Adrenal gland (tissue), 12 donors: ENCODE measurements around the gene PHACTR2. TPM values are rescaled to one million over a fixed set of nuclear protein-coding genes. Genes with fewer than 3 reads are reported as not detected.

Source experiments
- DNase-seq, 7 donors: peaks; one replicate each; pipeline ENCODE4 v3.0.0-alpha.2; 2019 to 2020
- H3K27ac ChIP-seq, 5 donors: fragments of 200-600 bp; sonication (generic) in 4 of 5; 1 replicate in 3 of 5; 2 replicates in 2 of 5; pipeline versions ENCODE4 v1.5.1 to v1.8.0; 2016 to 2020; ENCODE audit warnings: mild to moderate bottlenecking in 1 of 5
- H3K27me3 ChIP-seq: fragments of 200-600 bp; 2 replicates; pipeline ENCODE4 v1.8.0; 2021
- H3K36me3 ChIP-seq, 2 donors: fragments of 200-600 bp; replicated peaks in 1 of 2; 1 replicate in 1 of 2; 2 replicates in 1 of 2; pipeline versions ENCODE4 v1.5.1 to v1.8.0; 2018 to 2022
- H3K4me1 ChIP-seq, 2 donors: fragments of 200-600 bp; replicated peaks in 1 of 2; 1 replicate in 1 of 2; 2 replicates in 1 of 2; pipeline versions ENCODE4 v1.5.1 to v1.8.0; 2018 to 2021
- H3K4me3 ChIP-seq, 4 donors: fragments of 200-600 bp; sonication (generic) in 3 of 4; one replicate each; pipeline ENCODE4 v1.5.1; 2016 to 2018
- H3K9me3 ChIP-seq, 3 donors: fragments of 200-600 bp; sonication (generic) in 1 of 3; replicated peaks in 1 of 3; 1 replicate in 2 of 3; 2 replicates in 1 of 3; pipeline versions ENCODE4 v1.5.1 to v1.8.0; 2016 to 2021
- POLR2A ChIP-seq, 2 donors: fragments of 450-650 bp; IDR thresholded peaks; one replicate each; pipeline ENCODE4 v1.6.1; 2017; ENCODE audit warnings: antibody characterized with exemption in 2 of 2, mild to moderate bottlenecking in 2 of 2, moderate library complexity in 1 of 2
- WGBS, 4 donors: extraction: QIAGEN DNeasy Blood & Tissue Kit in 2 of 4; methylation state at CpG; one replicate each; pipeline versions ENCODE4 v1.1.5 to v1.1.7; 2013 to 2017; 5-methylcytosine and 5-hydroxymethylcytosine counted together
- intact Hi-C, 2 donors: fragments of 100-400 bp; cut with DNase I; formaldehyde crosslinking; loops; one replicate each; pipeline versions ENCODE4 v1.14.1 to v1.15.0; 2022 to 2023
- polyA plus RNA-seq, 3 donors: library from polyadenylated mRNA; stranded (reverse); fragments of 200-250 nt in 2 of 3; fragments of 350-450 nt in 1 of 3; fragmentation: Illumina TruSeq in 1 of 3; extraction: RNeasy Lipid Tissue Mini Kit (QIAGEN cat#74804) in 1 of 3; gene quantifications; one replicate each; pipeline ENCODE4 v1.2.3, GENCODE V29; 2013 to 2014
- total RNA-seq, 9 donors: library from RNA; depleted of rRNA in 4 of 9; stranded (reverse); fragments of >200 nt in 4 of 9; fragments of 120-200 nt in 1 of 9; fragmentation: NEBNext Ultra II Directional in 1 of 9; extraction: Animal tissue kit (Norgen Biotek cat#: 25700) in 1 of 9; gene quantifications; one replicate each; pipeline versions ENCODE4 v1.1.0 to v1.2.4, GENCODE V29; 2013 to 2023
- TF ChIP-seq, protein P1 (sequence below), 6 experiments: fragments of 450-650 bp in 4 of 6; fragments of 200-600 bp in 2 of 6; sonication (generic) in 1 of 6; IDR thresholded peaks; 1 replicate in 5 of 6; 2 replicates in 1 of 6; pipeline versions ENCODE4 v1.5.1 to v1.8.0; 2016 to 2021; ENCODE audit warnings: antibody characterized with exemption in 6 of 6, mild to moderate bottlenecking in 2 of 6, moderate library complexity in 1 of 6
- donor health status: healthy with polysubstance abuse.
- donor health status: Bipolar disorder and iron deficiency.
- donor health status: DM: yes; HTN: yes; CAD: no.
- donor health status: DM: no; HTN: no; CAD: no.
- donor health status: DM: no; HTN: no; CAD: no.
- donor health status: DM: yes; HTN: yes; CAD: no.

The PHACTR2 gene
- total and polyA plus RNA-seq, 12 donors = 12.1 to 315 (median 227) TPM

DNA sequence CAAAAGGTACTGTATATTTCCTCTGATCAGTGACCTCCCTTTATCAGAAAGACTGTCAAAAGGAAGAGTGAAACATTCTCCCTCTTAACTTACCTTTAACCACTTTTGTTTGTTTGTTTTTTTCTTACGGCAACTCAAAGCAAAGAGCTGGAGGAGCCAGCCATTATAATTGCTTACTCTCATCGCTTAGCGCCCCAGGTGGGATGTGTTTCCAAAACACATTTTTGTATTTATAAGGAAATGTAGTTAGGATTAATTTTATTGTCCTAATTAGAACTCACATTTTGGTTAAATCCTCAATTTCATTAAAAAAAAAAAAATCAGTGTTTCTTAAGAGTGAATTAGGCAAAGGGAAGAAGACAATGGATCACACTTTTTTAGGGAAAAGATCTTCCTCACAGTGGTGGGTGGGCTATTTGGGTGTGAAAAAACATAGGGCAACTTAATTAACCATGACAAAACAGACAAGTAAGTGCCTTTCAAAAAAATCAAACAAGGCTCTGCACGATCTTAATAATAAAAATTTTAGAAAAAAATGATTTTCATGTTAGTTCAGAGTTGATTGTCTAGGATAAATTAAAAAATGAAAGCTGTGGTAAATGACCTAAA is 1.2 kb upstream of the PHACTR2 start:
- no peak for DNase-seq
- WGBS, 4 donors = 93 to 94% (median 94%) methylated on average over 4 of the region's 4 CpGs
- Histone ChIP-seq H3K9me3 (no peaks in the 10 kb centered on the region), H3K4me3 (no peak overlapping the region), H3K4me1 (peaks cover 3 to 30% of the 10 kb centered on the region in 2 donors), H3K36me3 (no peaks in the 10 kb centered on the region), H3K27me3 (no peaks in the 10 kb centered on the region), H3K27ac (peak overlapping the region in 1 of 5 donors; percentile 96)
- intact Hi-C loops = loop anchor here (10.0 kb wide), 2 partner anchors 72 to 338 kb away; no protein-coding TSS in a partner anchor
- TF ChIP-seq, protein P1, sequence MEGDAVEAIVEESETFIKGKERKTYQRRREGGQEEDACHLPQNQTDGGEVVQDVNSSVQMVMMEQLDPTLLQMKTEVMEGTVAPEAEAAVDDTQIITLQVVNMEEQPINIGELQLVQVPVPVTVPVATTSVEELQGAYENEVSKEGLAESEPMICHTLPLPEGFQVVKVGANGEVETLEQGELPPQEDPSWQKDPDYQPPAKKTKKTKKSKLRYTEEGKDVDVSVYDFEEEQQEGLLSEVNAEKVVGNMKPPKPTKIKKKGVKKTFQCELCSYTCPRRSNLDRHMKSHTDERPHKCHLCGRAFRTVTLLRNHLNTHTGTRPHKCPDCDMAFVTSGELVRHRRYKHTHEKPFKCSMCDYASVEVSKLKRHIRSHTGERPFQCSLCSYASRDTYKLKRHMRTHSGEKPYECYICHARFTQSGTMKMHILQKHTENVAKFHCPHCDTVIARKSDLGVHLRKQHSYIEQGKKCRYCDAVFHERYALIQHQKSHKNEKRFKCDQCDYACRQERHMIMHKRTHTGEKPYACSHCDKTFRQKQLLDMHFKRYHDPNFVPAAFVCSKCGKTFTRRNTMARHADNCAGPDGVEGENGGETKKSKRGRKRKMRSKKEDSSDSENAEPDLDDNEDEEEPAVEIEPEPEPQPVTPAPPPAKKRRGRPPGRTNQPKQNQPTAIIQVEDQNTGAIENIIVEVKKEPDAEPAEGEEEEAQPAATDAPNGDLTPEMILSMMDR (IDR thresholded peaks at IDR 0.05) = no peak
- TF ChIP-seq POLR2A (IDR thresholded peaks at IDR 0.05) = no peak

DNA sequence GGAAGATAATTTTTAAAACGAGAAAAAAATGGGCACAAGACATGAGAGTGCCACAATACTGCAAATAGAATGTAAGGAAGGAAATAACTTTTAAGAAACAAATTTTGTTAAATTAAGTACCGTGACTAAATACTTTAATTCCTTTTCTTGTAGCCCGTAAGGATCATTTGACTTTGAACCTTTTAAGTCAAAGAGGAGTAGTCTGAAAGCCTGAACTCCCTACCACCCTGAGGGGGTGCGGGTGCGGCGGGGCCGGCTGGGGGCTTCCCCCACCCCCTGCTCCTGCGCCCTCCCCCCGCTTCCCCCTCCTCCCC is 231 bp upstream of the PHACTR2 start:
- Histone ChIP-seq H3K27me3 (no peaks in the 10 kb centered on the region), H3K4me1 (peaks cover 3 to 37% of the 10 kb centered on the region in 2 donors), H3K36me3 (no peaks in the 10 kb centered on the region), H3K4me3 (peak overlapping the region in 3 of 4 donors; percentile 80 to 98 (median 84)), H3K9me3 (peaks cover 0 to 4% (median 0%) of the 10 kb centered on the region in 3 donors), H3K27ac (peak overlapping the region in 4 of 5 donors; percentile 93 to 97 (median 96))
- TF ChIP-seq, protein P1 (IDR thresholded peaks at IDR 0.05) = no peak
- no peak for TF ChIP-seq POLR2A (IDR thresholded peaks at IDR 0.05)
- no peak for DNase-seq
- WGBS, 4 donors = 0 to 4% (median 2%) methylated on average over 7 to 9 of the region's 9 CpGs
- intact Hi-C loops = loop anchor here (10.0 kb wide), 2 partner anchors 73 to 337 kb away; no protein-coding TSS in a partner anchor

DNA sequence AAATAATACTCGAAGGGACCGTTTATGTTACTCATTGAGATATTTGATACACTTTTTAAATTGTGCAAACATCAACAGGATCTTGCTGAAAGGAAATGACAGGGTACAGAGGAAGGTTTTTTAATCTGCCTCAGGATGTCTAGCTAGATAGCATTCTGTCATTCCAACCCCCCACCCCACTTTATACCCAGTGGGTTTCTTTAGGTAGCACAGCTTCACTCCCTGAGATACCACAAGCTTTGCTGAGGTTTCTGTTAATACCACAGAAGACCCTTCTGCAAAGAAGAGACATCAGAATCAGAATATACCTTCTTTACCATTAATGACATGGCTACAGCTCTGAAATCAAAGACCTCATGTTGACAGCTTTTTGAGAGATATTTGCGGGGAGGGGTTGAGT is 1.3 kb downstream of the PHACTR2 start:
- Histone ChIP-seq H3K9me3 (peaks cover 0 to 10% (median 0%) of the 10 kb centered on the region in 3 donors), H3K27me3 (no peaks in the 10 kb centered on the region), H3K4me3 (peak overlapping the region in 3 of 4 donors; percentile 80 to 98 (median 84)), H3K27ac (peak overlapping the region; percentile 86 to 97 (median 96)), H3K4me1 (peaks cover 3 to 37% of the 10 kb centered on the region in 2 donors), H3K36me3 (no peaks in the 10 kb centered on the region)
- TF ChIP-seq, protein P1 (IDR thresholded peaks at IDR 0.05) = no peak
- no peak for TF ChIP-seq POLR2A (IDR thresholded peaks at IDR 0.05)
- 5 to 11% (median 9%) methylated on average over 3 of the region's 3 CpGs for WGBS, 4 donors
- intact Hi-C loops = loop anchor here (10.0 kb wide), 2 partner anchors 74 to 336 kb away; no protein-coding TSS in a partner anchor
- no peak for DNase-seq

DNA sequence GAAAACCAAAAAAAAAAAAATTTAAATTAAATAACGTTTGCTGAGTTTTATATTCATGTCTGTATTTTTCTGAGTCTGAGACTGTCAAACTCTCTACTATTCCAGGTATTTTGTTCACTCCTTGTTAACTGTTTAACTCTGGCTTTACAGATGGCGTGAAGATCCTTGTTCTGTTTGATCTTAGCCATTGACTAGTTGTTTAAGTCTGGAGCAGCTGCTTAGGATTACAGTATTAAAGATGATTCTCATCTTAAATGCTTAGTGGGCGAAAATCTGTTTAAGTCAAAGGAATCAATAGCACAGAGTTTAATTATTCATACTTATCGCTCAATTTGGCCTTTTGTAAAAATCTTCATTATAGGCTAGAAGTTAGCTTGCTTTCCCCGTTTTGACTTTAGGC is 2.4 kb downstream of the PHACTR2 start:
- TF ChIP-seq, protein P1 (IDR thresholded peaks at IDR 0.05) = no peak
- TF ChIP-seq POLR2A (IDR thresholded peaks at IDR 0.05) = no peak
- no peak for DNase-seq
- peaks cover 0 to 10% (median 0%) of the 10 kb centered on the region in 3 donors for H3K9me3 ChIP-seq
- no peaks in the 10 kb centered on the region for H3K27me3 ChIP-seq
- no peaks in the 10 kb centered on the region for H3K36me3 ChIP-seq
- intact Hi-C loops = loop anchor here in 1 of 2 donors (10.0 kb wide), 1 partner anchor 65 kb away; no protein-coding TSS in a partner anchor
- 31 to 42% (median 34%) methylated on average over 5 of the region's 5 CpGs for WGBS, 4 donors
- peak overlapping the region in 4 of 5 donors; percentile 36 to 97 (median 94) for H3K27ac ChIP-seq
- H3K4me1 ChIP-seq = peaks cover 3 to 45% of the 10 kb centered on the region in 2 donors
- peak overlapping the region in 2 of 4 donors; percentile 80 to 98 for H3K4me3 ChIP-seq
